HL-60/S4 treated with retinoic acid at 250 ng/mL for 4 days and 3 days (cell line): ENCODE data around the gene KLRC3.
"Not testable (repeated sequence)": the region's sequence is repeated elsewhere in the genome, so short reads cannot be mapped to it uniquely, and the experiment has no call there.

Source experiments
- in situ Hi-C: fragments of 300-500 bp; cut with MboI; formaldehyde crosslinking; loops from 2 replicates; pipeline ENCODE4 v1.7.0; 2022; ENCODE audit warnings: low sequenced_read_pairs

KLRC3 gene

DNA sequence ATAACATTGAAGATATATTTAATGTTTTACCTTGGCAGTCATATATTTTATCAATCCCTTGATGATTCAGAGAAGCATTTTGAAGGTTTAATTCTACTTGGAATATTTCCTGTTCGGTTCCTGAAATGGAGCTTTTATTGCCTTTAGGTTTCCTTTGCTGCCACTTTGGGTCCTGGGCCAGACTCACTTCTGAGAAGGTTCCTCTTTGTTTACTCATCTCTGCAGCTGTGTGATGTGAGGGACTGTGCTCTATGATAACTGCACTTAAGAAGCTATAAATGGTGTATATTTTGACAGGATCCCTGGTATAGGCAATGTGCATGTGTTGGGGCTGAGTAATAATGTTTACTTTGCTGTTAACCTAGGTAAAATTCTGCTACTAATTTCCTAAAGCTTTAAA lies at the start of gene KLRC3:
Gene KLRC3 (minus strand): TSS at position 262 of the 400 bp plus-strand sequence. CDS start 45 bp downstream, at position 217.
- in situ Hi-C loops: not testable (repeated sequence)

- in situ Hi-C loops: no loop called here
Observed at GRCh38 chr12:10469701-10470100, 49.3 kb upstream of the KLRC3 start.

GRCh38 chr12:10466311-10466710 lies 45.9 kb upstream of the KLRC3 start:
- in situ Hi-C loops: no loop called here

DNA sequence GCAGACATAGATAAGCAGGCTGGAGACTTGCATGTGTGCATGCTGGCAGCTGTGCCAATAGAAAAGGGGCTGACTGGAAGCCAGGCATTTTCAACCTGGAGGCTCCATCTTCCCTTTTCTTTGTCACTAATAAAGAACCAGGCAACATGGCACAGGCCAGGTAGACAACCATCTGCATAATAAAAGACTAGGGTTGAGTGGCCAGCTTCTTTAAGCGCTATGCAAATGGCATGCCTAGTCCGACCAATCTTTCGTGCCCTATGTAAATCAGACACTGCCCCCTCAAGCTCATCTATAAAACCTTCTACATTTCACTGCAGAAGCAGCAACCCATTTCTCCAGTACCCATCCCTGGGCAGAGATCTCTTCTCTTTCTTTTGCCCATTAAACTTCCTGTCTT lies 37.4 kb upstream of the KLRC3 start:
- in situ Hi-C loops: no loop called here

GRCh38 chr12:10456856-10457255 lies 36.5 kb upstream of the KLRC3 start:
- in situ Hi-C loops: no loop called here

DNA sequence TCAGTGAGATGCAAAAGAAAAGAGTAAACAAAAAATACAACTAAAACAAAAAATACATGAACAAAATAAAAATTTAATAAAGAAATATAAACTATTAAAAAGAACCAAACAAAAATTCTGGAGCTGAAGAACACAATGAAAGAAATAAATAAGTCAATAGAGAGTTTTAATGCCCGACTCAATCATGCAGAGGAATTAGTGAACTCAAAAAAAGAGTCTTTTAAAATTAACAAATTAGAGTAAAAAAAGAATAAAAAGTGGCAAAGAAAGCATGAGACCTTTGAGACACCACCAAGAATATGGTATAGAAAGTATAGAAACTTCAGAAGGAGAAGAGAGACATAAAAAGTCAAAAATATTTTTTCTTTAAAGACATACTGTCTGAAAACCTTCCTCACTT lies 35.4 kb upstream of the KLRC3 start:
- in situ Hi-C loops: no loop called here

DNA sequence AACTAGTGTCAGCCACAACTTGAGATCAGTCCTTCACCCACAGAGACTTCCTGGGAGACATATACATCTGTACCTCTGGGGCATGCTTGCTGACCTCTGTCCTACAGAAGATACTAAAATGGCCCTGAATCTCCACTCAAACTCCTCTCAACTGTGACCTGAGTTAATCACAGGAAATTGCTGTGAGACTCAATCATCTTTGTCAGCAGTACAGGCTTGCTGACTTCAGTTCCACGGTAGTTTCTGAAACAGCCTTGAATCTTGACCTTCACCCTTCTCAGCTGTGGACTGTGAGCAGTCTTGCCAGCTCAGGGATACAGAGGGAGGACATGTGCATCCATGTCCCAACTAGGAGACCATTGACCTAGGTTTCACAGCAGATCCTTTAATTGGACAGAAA lies 34.1 kb upstream of the KLRC3 start:
- in situ Hi-C loops: no loop called here

GRCh38 chr12:10453156-10453555 lies 32.8 kb upstream of the KLRC3 start, which contains the start of gene KLRC1:
Gene KLRC1, minus strand, starts transcription at chr12:10453377. Its CDS starts 2,221 bp downstream, at chr12:10451156.
- in situ Hi-C loops: no loop called here

DNA sequence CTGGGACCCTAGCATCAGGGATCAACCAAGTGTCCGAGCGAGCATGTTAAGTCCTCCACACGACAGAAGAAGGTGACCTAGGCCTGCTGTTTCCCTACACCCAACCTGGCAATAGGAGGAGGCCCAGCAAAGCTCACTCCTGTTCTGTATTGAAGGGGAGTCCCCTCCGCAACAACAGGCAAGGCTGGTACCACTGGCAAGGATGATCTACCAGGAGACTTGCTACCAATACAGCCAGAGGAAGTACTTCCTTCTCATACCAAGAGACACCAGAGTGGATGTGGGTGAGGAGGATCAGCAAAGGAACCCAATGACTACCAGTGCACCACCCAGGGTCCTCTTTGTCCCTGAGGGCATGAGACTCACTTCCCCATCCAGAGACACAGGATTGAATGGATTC lies 27.8 kb upstream of the KLRC3 start:
- in situ Hi-C loops: no loop called here

- in situ Hi-C loops: not testable (repeated sequence)
Observed at GRCh38 chr12:10446052-10446451, 25.7 kb upstream of the KLRC3 start.

- in situ Hi-C loops: not testable (repeated sequence)
Observed at GRCh38 chr12:10441144-10441543, 20.7 kb upstream of the KLRC3 start.

DNA sequence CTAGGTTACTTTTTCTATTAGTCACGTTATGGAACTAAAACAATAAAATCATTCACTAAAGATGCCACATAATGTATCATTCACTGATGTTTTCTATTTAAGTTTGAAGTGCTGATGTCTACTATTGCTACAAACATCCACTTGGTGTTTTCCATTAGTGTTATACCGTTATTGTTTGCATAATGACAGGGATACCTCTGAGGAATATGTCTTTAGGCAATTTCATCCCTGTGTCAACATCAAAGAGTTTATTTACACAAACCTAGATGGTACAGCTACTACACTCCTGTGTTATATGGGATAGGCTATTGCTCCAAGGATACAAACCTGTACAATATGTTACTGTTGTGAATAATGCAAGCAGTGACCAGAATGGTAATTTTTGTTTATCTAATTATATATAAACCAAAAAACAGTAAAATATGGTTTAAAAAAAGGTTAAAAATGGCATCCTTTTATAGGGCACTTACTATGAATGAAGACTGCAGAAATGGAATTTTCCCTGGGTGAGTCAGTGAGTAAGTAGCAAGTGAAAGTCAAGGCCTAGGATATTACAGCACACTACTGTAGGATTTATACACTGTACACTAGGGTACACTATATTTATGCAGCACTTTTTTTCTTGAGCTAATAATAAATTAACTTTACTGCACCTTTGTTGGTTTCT lies 19.3 kb upstream of the KLRC3 start:
- in situ Hi-C loops: not testable (repeated sequence)

GRCh38 chr12:10437601-10438000 lies 17.2 kb upstream of the KLRC3 start:
- in situ Hi-C loops: not testable (repeated sequence)

DNA sequence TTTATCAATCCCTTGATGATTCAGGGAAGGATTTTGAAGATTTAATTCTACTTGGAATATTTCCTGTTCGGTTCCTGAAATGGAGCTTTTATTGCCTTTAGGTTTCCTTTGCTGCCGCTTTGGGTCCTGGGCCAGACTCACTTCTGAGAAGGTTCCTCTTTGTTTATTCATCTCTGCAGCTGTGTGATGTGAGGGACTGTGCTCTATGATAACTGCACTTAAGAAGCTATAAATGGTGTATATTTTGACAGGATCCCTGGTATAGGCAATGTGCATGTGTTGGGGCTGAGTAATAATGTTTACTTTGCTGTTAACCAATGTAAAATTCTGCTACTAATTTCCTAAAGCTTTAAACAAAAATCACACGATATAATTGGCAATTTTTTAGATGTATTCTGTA lies 15.4 kb upstream of the KLRC3 start, which contains the start of gene KLRC2:
Gene KLRC2 (minus strand): TSS at position 195 of the 400 bp plus-strand sequence. CDS start 24 bp downstream, at position 171.
- in situ Hi-C loops: not testable (repeated sequence)

DNA sequence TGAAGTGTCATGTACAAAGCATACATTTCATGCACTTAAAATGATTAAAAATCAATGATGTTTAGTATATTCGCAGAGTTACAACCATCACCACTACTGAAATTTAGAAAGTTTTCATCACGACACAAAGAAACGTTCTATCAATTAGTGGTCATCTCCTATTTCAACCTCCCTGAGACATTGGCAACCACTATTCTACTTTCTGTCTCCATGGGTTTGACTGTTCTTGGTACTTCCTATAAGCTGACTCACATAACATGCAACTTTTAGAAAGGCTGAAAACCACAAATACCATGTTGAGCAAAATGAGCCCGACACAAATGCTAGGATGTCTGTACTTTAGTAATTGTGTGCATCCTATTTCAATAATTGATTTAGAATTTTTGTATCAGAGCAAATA lies 10.2 kb upstream of the KLRC3 start:
- in situ Hi-C loops: not testable (repeated sequence)

- in situ Hi-C loops: not testable (repeated sequence)
Observed at GRCh38 chr12:10425938-10426337, 5.5 kb upstream of the KLRC3 start.

- in situ Hi-C loops: not testable (repeated sequence)
Observed at GRCh38 chr12:10424260-10424899, 4.0 kb upstream of the KLRC3 start.

DNA sequence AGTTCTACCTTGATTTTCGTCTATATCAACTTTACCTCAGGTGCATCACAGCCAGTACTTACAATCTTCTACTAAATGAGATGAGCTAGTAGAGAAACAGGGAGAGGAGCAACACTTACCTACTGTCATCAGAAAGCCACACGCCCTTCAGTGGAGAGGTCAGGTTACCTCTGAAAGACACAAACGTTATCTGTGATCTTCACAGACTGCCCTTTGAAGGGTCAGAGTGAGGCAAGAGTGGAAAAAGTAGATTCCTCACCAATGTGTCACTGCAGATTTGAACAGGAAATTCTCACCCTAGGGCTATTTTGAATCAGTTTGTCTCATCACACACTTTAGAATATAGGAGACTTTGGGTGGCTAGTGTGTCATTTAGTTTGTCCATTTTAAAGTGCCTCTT lies 1.8 kb upstream of the KLRC3 start:
- in situ Hi-C loops: not testable (repeated sequence)

GRCh38 chr12:10409392-10409791 lies 11.0 kb downstream of the KLRC3 start, which contains the start of gene KLRC4:
Gene KLRC4, minus strand, starts transcription at chr12:10409757. Its CDS starts 182 bp downstream, at chr12:10409575.
- in situ Hi-C loops: no loop called here

DNA sequence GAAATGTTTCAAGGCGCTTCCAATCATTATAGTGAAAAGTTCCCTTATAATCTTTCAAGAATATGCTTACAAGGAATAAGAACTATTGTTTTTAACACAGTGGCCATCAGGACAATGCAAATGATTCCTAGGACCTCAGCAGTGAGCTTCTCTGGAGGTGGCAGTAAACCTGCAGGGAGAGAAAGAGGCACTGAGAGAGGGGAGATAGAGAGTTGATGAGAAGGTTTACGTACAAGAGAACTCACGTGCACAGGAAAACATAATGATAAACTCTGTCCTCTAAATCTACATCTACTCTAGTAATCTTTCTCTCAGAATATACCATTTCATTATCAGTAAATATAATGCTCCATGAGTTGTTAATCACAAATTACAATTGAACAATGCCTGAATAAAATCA lies 11.6 kb downstream of the KLRC3 start:
- in situ Hi-C loops: no loop called here

DNA sequence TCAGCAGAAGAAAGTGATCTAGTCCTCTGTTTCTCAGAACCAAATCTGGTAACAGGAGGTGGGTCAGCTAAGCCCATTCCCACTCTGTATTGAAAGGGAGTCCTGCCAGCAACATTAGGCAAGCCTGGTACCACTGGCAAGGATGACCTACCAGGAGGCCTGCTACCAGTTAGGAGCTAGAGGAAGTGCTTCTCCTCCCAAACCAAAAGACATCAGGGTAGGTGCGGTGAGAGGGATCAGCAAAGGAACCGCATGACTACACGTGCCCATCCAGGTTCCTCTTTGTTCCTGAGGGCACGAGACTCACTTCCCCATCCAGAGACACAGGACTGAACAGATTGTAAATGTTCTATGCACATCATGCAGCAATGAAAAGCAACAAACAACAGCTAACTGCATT lies 13.7 kb downstream of the KLRC3 start:
- in situ Hi-C loops: no loop called here

DNA sequence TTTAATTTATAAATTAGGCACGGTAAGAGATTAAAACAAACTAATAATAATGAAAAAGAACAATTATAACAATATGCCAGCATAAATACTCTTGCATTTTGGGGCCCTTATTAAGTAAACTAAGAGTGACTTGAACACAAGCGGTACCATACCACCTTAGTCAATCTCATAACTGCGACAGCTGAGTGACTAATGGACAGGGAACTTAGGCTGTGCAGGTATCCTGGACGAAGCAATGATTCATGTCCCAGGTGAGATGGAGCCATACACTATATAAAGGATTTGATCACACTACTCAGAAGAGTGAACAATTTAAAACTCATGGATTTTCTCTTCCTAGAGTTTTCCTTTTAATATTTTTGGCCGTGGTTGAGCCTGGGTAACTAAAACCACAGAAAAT lies 15.1 kb downstream of the KLRC3 start:
- in situ Hi-C loops: no loop called here
